Measurements from ENCODE around the gene CDC25B.

DNA sequence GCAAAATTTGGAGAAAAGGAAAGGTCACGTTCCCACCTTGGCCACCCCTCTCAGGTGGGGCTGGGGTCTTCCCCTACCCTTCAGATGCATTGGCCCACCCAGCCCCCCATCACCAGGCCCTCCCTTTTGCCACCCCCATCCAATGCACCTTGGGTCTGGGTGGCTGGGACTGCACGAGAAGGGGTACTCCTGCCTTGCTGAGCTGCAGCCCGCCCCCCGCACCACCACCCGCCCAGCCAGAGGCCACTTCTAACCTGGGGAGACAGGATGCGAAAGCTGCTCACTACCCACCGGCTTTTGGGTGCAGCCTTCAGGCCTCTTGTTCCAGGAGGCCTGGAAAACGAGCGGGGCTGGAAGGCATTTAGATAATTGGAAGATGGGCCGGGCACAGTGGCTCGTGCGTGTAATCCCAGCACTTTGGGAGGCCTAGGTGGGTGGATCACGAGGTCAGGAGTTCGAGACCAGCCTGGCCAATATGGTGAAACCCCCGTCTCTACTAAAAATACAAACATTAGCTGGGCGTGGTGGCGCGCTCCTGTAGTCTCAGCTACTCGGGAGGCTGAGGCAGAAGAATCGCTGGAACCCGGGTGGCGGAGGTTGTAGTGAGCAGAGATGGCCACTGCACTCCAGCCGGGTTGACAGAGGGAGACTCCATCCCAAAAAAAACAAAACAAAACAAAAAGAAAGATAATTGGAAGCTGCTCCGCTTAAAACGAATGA lies 1.2 kb upstream of the CDC25B start:
- TF ChIP-seq, protein P1, sequence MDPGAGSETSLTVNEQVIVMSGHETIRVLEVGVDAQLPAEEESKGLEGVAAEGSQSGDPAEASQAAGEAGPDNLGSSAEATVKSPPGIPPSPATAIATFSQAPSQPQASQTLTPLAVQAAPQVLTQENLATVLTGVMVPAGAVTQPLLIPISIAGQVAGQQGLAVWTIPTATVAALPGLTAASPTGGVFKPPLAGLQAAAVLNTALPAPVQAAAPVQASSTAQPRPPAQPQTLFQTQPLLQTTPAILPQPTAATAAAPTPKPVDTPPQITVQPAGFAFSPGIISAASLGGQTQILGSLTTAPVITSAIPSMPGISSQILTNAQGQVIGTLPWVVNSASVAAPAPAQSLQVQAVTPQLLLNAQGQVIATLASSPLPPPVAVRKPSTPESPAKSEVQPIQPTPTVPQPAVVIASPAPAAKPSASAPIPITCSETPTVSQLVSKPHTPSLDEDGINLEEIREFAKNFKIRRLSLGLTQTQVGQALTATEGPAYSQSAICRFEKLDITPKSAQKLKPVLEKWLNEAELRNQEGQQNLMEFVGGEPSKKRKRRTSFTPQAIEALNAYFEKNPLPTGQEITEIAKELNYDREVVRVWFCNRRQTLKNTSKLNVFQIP (CRISPR knock-in tag; IDR thresholded peaks at IDR 0.05; ENCODE audit: borderline replicate concordance, low read depth), result no peak
- TF ChIP-seq ZFP3 (CRISPR knock-in tag; IDR thresholded peaks at IDR 0.05), result no peak
- TF ChIP-seq, protein P2, sequence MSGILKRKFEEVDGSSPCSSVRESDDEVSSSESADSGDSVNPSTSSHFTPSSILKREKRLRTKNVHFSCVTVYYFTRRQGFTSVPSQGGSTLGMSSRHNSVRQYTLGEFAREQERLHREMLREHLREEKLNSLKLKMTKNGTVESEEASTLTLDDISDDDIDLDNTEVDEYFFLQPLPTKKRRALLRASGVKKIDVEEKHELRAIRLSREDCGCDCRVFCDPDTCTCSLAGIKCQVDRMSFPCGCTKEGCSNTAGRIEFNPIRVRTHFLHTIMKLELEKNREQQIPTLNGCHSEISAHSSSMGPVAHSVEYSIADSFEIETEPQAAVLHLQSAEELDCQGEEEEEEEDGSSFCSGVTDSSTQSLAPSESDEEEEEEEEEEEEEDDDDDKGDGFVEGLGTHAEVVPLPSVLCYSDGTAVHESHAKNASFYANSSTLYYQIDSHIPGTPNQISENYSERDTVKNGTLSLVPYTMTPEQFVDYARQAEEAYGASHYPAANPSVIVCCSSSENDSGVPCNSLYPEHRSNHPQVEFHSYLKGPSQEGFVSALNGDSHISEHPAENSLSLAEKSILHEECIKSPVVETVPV (CRISPR knock-in tag; IDR thresholded peaks at IDR 0.05), result no peak
- no peak for TF ChIP-seq RARB (CRISPR knock-in tag; IDR thresholded peaks at IDR 0.05)
- TF ChIP-seq, protein P3, sequence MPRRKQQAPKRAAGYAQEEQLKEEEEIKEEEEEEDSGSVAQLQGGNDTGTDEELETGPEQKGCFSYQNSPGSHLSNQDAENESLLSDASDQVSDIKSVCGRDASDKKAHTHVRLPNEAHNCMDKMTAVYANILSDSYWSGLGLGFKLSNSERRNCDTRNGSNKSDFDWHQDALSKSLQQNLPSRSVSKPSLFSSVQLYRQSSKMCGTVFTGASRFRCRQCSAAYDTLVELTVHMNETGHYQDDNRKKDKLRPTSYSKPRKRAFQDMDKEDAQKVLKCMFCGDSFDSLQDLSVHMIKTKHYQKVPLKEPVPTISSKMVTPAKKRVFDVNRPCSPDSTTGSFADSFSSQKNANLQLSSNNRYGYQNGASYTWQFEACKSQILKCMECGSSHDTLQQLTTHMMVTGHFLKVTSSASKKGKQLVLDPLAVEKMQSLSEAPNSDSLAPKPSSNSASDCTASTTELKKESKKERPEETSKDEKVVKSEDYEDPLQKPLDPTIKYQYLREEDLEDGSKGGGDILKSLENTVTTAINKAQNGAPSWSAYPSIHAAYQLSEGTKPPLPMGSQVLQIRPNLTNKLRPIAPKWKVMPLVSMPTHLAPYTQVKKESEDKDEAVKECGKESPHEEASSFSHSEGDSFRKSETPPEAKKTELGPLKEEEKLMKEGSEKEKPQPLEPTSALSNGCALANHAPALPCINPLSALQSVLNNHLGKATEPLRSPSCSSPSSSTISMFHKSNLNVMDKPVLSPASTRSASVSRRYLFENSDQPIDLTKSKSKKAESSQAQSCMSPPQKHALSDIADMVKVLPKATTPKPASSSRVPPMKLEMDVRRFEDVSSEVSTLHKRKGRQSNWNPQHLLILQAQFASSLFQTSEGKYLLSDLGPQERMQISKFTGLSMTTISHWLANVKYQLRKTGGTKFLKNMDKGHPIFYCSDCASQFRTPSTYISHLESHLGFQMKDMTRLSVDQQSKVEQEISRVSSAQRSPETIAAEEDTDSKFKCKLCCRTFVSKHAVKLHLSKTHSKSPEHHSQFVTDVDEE (CRISPR knock-in tag; IDR thresholded peaks at IDR 0.05), result no peak
- TF ChIP-seq, protein P4, sequence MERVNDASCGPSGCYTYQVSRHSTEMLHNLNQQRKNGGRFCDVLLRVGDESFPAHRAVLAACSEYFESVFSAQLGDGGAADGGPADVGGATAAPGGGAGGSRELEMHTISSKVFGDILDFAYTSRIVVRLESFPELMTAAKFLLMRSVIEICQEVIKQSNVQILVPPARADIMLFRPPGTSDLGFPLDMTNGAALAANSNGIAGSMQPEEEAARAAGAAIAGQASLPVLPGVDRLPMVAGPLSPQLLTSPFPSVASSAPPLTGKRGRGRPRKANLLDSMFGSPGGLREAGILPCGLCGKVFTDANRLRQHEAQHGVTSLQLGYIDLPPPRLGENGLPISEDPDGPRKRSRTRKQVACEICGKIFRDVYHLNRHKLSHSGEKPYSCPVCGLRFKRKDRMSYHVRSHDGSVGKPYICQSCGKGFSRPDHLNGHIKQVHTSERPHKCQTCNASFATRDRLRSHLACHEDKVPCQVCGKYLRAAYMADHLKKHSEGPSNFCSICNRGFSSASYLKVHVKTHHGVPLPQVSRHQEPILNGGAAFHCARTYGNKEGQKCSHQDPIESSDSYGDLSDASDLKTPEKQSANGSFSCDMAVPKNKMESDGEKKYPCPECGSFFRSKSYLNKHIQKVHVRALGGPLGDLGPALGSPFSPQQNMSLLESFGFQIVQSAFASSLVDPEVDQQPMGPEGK (CRISPR knock-in tag; IDR thresholded peaks at IDR 0.05; ENCODE audit: borderline replicate concordance), result no peak
- no peak for TF ChIP-seq ARNTL (CRISPR knock-in tag; IDR thresholded peaks at IDR 0.05; ENCODE audit: borderline replicate concordance, low read depth)
- no peak for TF ChIP-seq ISL1 (CRISPR knock-in tag; IDR thresholded peaks at IDR 0.05)
- TF ChIP-seq, protein P5, sequence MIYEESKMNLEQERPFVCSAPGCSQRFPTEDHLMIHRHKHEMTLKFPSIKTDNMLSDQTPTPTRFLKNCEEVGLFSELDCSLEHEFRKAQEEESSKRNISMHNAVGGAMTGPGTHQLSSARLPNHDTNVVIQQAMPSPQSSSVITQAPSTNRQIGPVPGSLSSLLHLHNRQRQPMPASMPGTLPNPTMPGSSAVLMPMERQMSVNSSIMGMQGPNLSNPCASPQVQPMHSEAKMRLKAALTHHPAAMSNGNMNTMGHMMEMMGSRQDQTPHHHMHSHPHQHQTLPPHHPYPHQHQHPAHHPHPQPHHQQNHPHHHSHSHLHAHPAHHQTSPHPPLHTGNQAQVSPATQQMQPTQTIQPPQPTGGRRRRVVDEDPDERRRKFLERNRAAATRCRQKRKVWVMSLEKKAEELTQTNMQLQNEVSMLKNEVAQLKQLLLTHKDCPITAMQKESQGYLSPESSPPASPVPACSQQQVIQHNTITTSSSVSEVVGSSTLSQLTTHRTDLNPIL (CRISPR knock-in tag; IDR thresholded peaks at IDR 0.05; ENCODE audit: low read depth), result no peak
- no peak for TF ChIP-seq ZC3H10 (CRISPR knock-in tag; IDR thresholded peaks at IDR 0.05)
- TF ChIP-seq OSR1 (CRISPR knock-in tag; IDR thresholded peaks at IDR 0.05), result no peak
